B cell (primary cell): ENCODE measurements around the gene SOAT2. TPM values are rescaled to one million over a fixed set of nuclear protein-coding genes. Genes with fewer than 3 reads are reported as not detected.

Source experiments
- ATAC-seq: fragments of 200-7000 bp; cut with Tn5 transposase; one replicate; pipeline ENCODE4 v1.10.0; 2021; ENCODE audit warnings: low read depth, mild to moderate bottlenecking, moderate number of reproducible peaks, moderate library complexity
- CTCF ChIA-PET: fragments of 350-600 bp; sonication (Branson Sonifier 250); formaldehyde crosslinking; loops from one replicate; lab custom pipeline; 2021; ENCODE audit warnings: antibody characterized with exemption, inconsistent platforms; lab: Charles Lee
- POLR2A ChIA-PET: fragments of 350-600 bp; sonication (Branson Sonifier 250); formaldehyde crosslinking; loops from one replicate; lab custom pipeline; 2021; ENCODE audit warnings: antibody characterized with exemption; lab: Charles Lee
- DNase-seq: peaks from one replicate; pipeline ENCODE4 v3.0.0; 2013
- H2AFZ ChIP-seq: 2 replicates; pipeline ENCODE4 v1.6.1; 2012; ENCODE audit warnings: mild to moderate bottlenecking, low read depth, low read length; ENCODE audit not compliant: insufficient read depth, poor library complexity, severe bottlenecking
- H3K27ac ChIP-seq, 2 donors: 1 replicate in 1 of 2; 2 replicates in 1 of 2; pipeline ENCODE4 v1.5.1; 2012 to 2013; ENCODE audit warnings: low read length in 2 of 2, mild to moderate bottlenecking in 2 of 2, moderate library complexity in 1 of 2
- H3K27me3 ChIP-seq, 4 experiments: fragments of 200-600 bp in 1 of 4; sonication (generic) in 1 of 4; replicated peaks in 1 of 4; 1 replicate in 2 of 4; 2 replicates in 2 of 4; pipeline versions ENCODE4 v1.6.1 to v1.7.0; 2013 to 2016; ENCODE audit warnings: low read length in 3 of 4, mild to moderate bottlenecking in 2 of 4, mixed read lengths in 1 of 4, moderate library complexity in 1 of 4; ENCODE audit not compliant: insufficient read depth in 4 of 4, control insufficient read depth in 3 of 4; ENCODE audit errors: control extremely low read depth in 1 of 4
- H3K36me3 ChIP-seq, 2 experiments: replicated peaks in 1 of 2; 1 replicate in 1 of 2; 2 replicates in 1 of 2; pipeline versions ENCODE4 v1.6.1 to v1.7.1; 2013; ENCODE audit warnings: low read length in 1 of 2; ENCODE audit not compliant: insufficient read depth in 2 of 2, control insufficient read depth in 1 of 2; ENCODE audit errors: control extremely low read depth in 1 of 2, extremely low read depth in 1 of 2
- H3K4me1 ChIP-seq, 2 donors: fragments of 200-600 bp in 1 of 2; sonication (generic) in 1 of 2; 1 replicate in 1 of 2; 2 replicates in 1 of 2; pipeline versions ENCODE4 v1.5.1 to v1.6.1; 2013 to 2017; ENCODE audit warnings: low read length in 2 of 2; ENCODE audit not compliant: control insufficient read depth in 2 of 2, insufficient read depth in 2 of 2
- H3K4me2 ChIP-seq: replicated peaks from 2 replicates; pipeline ENCODE3; 2012; ENCODE audit warnings: mild to moderate bottlenecking, low read depth, low read length; ENCODE audit not compliant: poor library complexity, severe bottlenecking
- H3K4me3 ChIP-seq, 5 experiments: fragments of 200-600 bp in 1 of 5; sonication (generic) in 1 of 5; 1 replicate in 3 of 5; 2 replicates in 2 of 5; pipeline versions ENCODE4 v1.5.1 to v1.7.0; 2011 to 2016; ENCODE audit warnings: low read length in 4 of 5, mild to moderate bottlenecking in 4 of 5, low read depth in 2 of 5, control low read depth in 1 of 5, moderate library complexity in 1 of 5; ENCODE audit not compliant: insufficient read depth in 1 of 5; ENCODE audit errors: control extremely low read depth in 1 of 5, extremely low read depth in 1 of 5
- H3K79me2 ChIP-seq: fragments of 200-600 bp; sonication (generic); one replicate; pipeline ENCODE4 v1.6.0; 2016; ENCODE audit warnings: low read length; ENCODE audit not compliant: control insufficient read depth, insufficient read depth
- H3K9ac ChIP-seq: fragments of 200-600 bp; sonication (generic); 2 replicates; pipeline ENCODE4 v1.6.1; 2017; ENCODE audit warnings: mild to moderate bottlenecking, low read length, moderate library complexity
- H3K9me3 ChIP-seq, 3 donors: one replicate each; pipeline versions ENCODE4 v1.6.1 to v1.7.1; 2013; ENCODE audit warnings: low read length in 2 of 3; ENCODE audit not compliant: control insufficient read depth in 2 of 3, insufficient read depth in 1 of 3; ENCODE audit errors: control extremely low read depth in 1 of 3
- H4K20me1 ChIP-seq: 2 replicates; pipeline ENCODE4 v1.6.0; 2012; ENCODE audit warnings: mild to moderate bottlenecking, low read length; ENCODE audit not compliant: insufficient read depth, control insufficient read depth, poor library complexity, severe bottlenecking
- H3K27ac Mint-ChIP-seq: one replicate; pipeline ENCODE4 v1.8.0; 2021; ENCODE audit warnings: mixed read lengths
- H3K27me3 Mint-ChIP-seq: one replicate; pipeline ENCODE4 v1.8.0; 2021; ENCODE audit warnings: mixed read lengths
- H3K4me1 Mint-ChIP-seq: one replicate; pipeline ENCODE4 v1.8.0; 2021; ENCODE audit warnings: mixed read lengths
- H3K4me3 Mint-ChIP-seq: one replicate; pipeline ENCODE4 v1.8.0; 2021; ENCODE audit warnings: mixed read lengths
- H3K9me3 Mint-ChIP-seq: one replicate; pipeline ENCODE4 v1.8.0; 2022; ENCODE audit warnings: mixed read lengths; ENCODE audit not compliant: insufficient read depth
- EZH2 ChIP-seq: IDR thresholded peaks from 2 replicates; pipeline ENCODE4 v1.6.1; 2012; ENCODE audit warnings: borderline replicate concordance, low read depth, mild to moderate bottlenecking, moderate library complexity, low read length; ENCODE audit not compliant: insufficient read depth, poor library complexity, severe bottlenecking
- WGBS: methylation state at CpG from one replicate; pipeline ENCODE4 v1.1.5; 2013; ENCODE audit warnings: missing lambda C conversion rate; ENCODE audit not compliant: insufficient coverage; 5-methylcytosine and 5-hydroxymethylcytosine counted together
- intact Hi-C: fragments of 100-400 bp; cut with micrococcal nuclease; formaldehyde crosslinking; loops from one replicate; pipeline ENCODE4 v1.10.0; 2022
- polyA plus RNA-seq: library from polyadenylated mRNA; depleted of rRNA; stranded (reverse); fragments of >200 nt; gene quantifications from 2 replicates; pipeline ENCODE4 v1.2.3, GENCODE V29; 2012
- total RNA-seq, 2 donors: library from RNA; stranded (reverse); fragments of 120-200 nt in 1 of 2; gene quantifications; 1 replicate in 1 of 2; 2 replicates in 1 of 2; pipeline versions ENCODE4 v1.2.3 to v1.2.4, GENCODE V29; 2013 to 2022
- TF ChIP-seq, protein P1 (sequence below): fragments of 200-600 bp; IDR thresholded peaks from one replicate; pipeline ENCODE4 v1.8.0; 2022; ENCODE audit warnings: antibody characterized with exemption, mild to moderate bottlenecking

SOAT2 gene
- total and polyA plus RNA-seq, 2 donors (not counting 1 experiment from before 2014, with no cell fraction given) = 0.31 TPM; not detected in 1

DNA sequence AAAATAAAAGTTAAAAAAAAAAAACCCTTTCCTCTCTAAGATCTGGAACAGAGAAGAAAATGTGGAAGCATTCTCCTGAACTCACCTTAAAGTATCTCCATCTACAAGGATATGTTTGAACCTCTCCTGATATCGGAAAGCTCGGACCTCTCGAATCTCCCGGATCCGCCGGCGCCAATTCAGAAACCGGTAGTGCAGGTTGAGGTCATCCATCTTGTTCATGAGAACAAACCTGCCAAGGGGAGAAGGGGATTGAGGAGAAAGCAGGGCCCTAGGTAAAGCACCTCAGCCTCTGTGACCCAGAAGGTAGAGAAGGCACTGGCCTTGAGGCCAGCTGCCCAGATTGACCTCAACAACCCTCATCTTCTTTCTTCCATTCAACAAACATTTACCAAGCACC is 26.3 kb upstream of the SOAT2 start:
- TF ChIP-seq EZH2 = no peak
- TF ChIP-seq, protein P1, sequence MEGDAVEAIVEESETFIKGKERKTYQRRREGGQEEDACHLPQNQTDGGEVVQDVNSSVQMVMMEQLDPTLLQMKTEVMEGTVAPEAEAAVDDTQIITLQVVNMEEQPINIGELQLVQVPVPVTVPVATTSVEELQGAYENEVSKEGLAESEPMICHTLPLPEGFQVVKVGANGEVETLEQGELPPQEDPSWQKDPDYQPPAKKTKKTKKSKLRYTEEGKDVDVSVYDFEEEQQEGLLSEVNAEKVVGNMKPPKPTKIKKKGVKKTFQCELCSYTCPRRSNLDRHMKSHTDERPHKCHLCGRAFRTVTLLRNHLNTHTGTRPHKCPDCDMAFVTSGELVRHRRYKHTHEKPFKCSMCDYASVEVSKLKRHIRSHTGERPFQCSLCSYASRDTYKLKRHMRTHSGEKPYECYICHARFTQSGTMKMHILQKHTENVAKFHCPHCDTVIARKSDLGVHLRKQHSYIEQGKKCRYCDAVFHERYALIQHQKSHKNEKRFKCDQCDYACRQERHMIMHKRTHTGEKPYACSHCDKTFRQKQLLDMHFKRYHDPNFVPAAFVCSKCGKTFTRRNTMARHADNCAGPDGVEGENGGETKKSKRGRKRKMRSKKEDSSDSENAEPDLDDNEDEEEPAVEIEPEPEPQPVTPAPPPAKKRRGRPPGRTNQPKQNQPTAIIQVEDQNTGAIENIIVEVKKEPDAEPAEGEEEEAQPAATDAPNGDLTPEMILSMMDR = no peak
- Histone ChIP-seq H2AFZ (no peak overlapping the region), H3K27ac (no peak overlapping the region), H4K20me1 (peaks cover 22% of the 10 kb centered on the region), H3K27me3 (peaks cover 0 to 4% (median 0%) of the 10 kb centered on the region in 4 experiments), H3K9me3 (no peaks in the 10 kb centered on the region), H3K79me2 (peaks cover 27% of the 10 kb centered on the region), H3K36me3 (peaks cover 0 to 39% of the 10 kb centered on the region in 2 experiments), H3K4me1 (peaks cover 16 to 32% of the 10 kb centered on the region in 2 donors), H3K4me2 (no peak overlapping the region), H3K4me3 (no peak overlapping the region), H3K9ac (no peak overlapping the region)
- H3K4me1 Mint-ChIP-seq = peaks cover 47% of the 10 kb centered on the region
- H3K9me3 Mint-ChIP-seq = no peaks in the 10 kb centered on the region
- intact Hi-C loops = loop anchor here (10.0 kb wide), 1 partner anchor 248 kb away; the partner anchor contains the start of gene AAAS
- ChIA-PET POLR2A (no interaction called here), CTCF (interaction anchor here (0.7 to 6.9 kb wide), 5 partner anchors 12 to 1814 kb away, joined by 3 to 62 read pairs (median 6); partner anchors contain the start of gene IGFBP6)
- 100% methylated on average over 3 of the region's 8 CpGs for WGBS
- no peak for DNase-seq
- peaks cover 4% of the 10 kb centered on the region for H3K27me3 Mint-ChIP-seq
- H3K4me3 Mint-ChIP-seq = peak overlapping the region; percentile 95
- ATAC-seq = no peak
- no peak overlapping the region for H3K27ac Mint-ChIP-seq
